Measurements from ENCODE around the gene MAU2. TPM values are rescaled to one million over a fixed set of nuclear protein-coding genes. Genes with fewer than 3 reads are reported as not detected.
"Not testable (repeated sequence)": the region's sequence is repeated elsewhere in the genome, so short reads cannot be mapped to it uniquely, and the experiment has no call there.

MAU2 gene
- total and polyA plus RNA-seq, 2 of the 13 experiments (the other 11 are each of a cell fraction or from before 2014, with no cell fraction given), result 16.8 to 33.8 TPM

- TF ChIP-seq ZNF160 (CRISPR knock-in tag; IDR thresholded peaks at IDR 0.05) (no peak), MNT (IDR thresholded peaks at IDR 0.05) (no peak)
Observed at GRCh38 chr19:19379527-19379926, 58.9 kb downstream of the MAU2 start (continued).

- DNase-seq (ENCODE audit: low spot score); H3K4me3 ChIP-seq (replicated peaks in 1 of 3; ENCODE audit: insufficient read depth in 1 of 3, low read depth in 2 of 3, low read length in 3 of 3); CTCF ChIA-PET (ENCODE audit: low intra/inter-chr PET ratio, low total read pairs); in situ Hi-C loops (cut with HindIII; ENCODE audit: extremely low pct_ligation_motif_present, low pct_unique_long_range_greater_than_20kb); H3K27ac ChIP-seq (ENCODE audit: extremely low read length, insufficient read depth, low read length); H4K20me1 ChIP-seq (ENCODE audit: insufficient read depth, low read length); H3K36me3 ChIP-seq (replicated peaks in 1 of 2; ENCODE audit: control insufficient read depth in 1 of 2, insufficient read depth in 2 of 2, low read length in 2 of 2); H3K27me3 ChIP-seq (ENCODE audit: control insufficient read depth in 1 of 2, insufficient read depth in 2 of 2, low read length in 2 of 2); intact Hi-C loops (cut with micrococcal nuclease; ENCODE audit: unreplicated experiment); H3K9ac ChIP-seq (ENCODE audit: insufficient read depth, low read depth, low read length); H3K4me2 ChIP-seq (ENCODE audit: low read depth, low read length); H2AFZ ChIP-seq (ENCODE audit: low read length); H3K79me2 ChIP-seq (ENCODE audit: insufficient read depth, low read length); BruUV-seq (replicated peaks); FAIRE-seq; H3K9me3 ChIP-seq (ENCODE audit: low read length); POLR2A ChIA-PET; ATAC-seq: not testable (repeated sequence)
- WGBS (ENCODE audit: low lambda C conversion rate), result 83% methylated on average over 12 of the region's 12 CpGs
- peaks cover 69% of the 10 kb centered on the region for H3K4me1 ChIP-seq (ENCODE audit: insufficient read depth, low read length)
Observed at GRCh38 chr19:19380316-19380715, 59.7 kb downstream of the MAU2 start.

- Histone ChIP-seq H3K9me3 (ENCODE audit: low read length) (no peaks in the 10 kb centered on the region), H3K4me1 (ENCODE audit: insufficient read depth, low read length) (peaks cover 61% of the 10 kb centered on the region), H3K9ac (ENCODE audit: insufficient read depth, low read depth, low read length) (no peak overlapping the region), H3K4me3 (replicated peaks in 1 of 3; ENCODE audit: insufficient read depth in 1 of 3, low read depth in 2 of 3, low read length in 3 of 3) (no peak overlapping the region), H3K27me3 (ENCODE audit: control insufficient read depth in 1 of 2, insufficient read depth in 2 of 2, low read length in 2 of 2) (no peaks in the 10 kb centered on the region), H4K20me1 (ENCODE audit: insufficient read depth, low read length) (no peaks in the 10 kb centered on the region), H3K79me2 (ENCODE audit: insufficient read depth, low read length) (peaks cover 2% of the 10 kb centered on the region), H3K36me3 (replicated peaks in 1 of 2; ENCODE audit: control insufficient read depth in 1 of 2, insufficient read depth in 2 of 2, low read length in 2 of 2) (no peaks in the 10 kb centered on the region), H3K4me2 (ENCODE audit: low read depth, low read length) (peak overlapping the region; percentile 23; the same call in 1 of the 2 replicates), H3K27ac (ENCODE audit: extremely low read length, insufficient read depth, low read length) (no peak overlapping the region), H2AFZ (ENCODE audit: low read length) (no peak overlapping the region)
- ChIA-PET POLR2A (interaction anchor here (1.3 kb wide), 1 partner anchor 8 kb away, joined by 6 read pairs; no protein-coding TSS in a partner anchor), CTCF (ENCODE audit: low intra/inter-chr PET ratio, low total read pairs) (no interaction called here)
- DNase-seq (ENCODE audit: low spot score) (no peak), FAIRE-seq (no peak), ATAC-seq (no peak)
- intact Hi-C loops (cut with micrococcal nuclease; ENCODE audit: unreplicated experiment) (no loop called here), in situ Hi-C loops (cut with HindIII; ENCODE audit: extremely low pct_ligation_motif_present, low pct_unique_long_range_greater_than_20kb) (no loop called here)
- WGBS (ENCODE audit: low lambda C conversion rate), result 18% methylated on average over 11 of the region's 11 CpGs
- TF ChIP-seq ZMYM3 (CRISPR knock-in tag; IDR thresholded peaks at IDR 0.05) (peak; percentile 76), CHD4 (IDR thresholded peaks at IDR 0.05; ENCODE audit: borderline replicate concordance, low read length) (no peak), ZNF121 (CRISPR knock-in tag; IDR thresholded peaks at IDR 0.05) (peak; percentile 93), FOXA1 (IDR thresholded peaks at IDR 0.05) (no peak), FOXA1 (CRISPR knock-in tag; IDR thresholded peaks at IDR 0.05) (peak; percentile 22; the same call in 1 of the 2 replicates), FOXA3 (CRISPR knock-in tag; IDR thresholded peaks at IDR 0.05) (peak; percentile 42; the same call in 1 of the 2 replicates)
- no TSS peak for BruUV-seq (replicated peaks)
Observed at GRCh38 chr19:19381007-19381926, 60.6 kb downstream of the MAU2 start.

Measured in HepG2 (cell line).